Smooth muscle cell (in vitro differentiated cells): ENCODE measurements around the gene CHAF1B. TPM values are rescaled to one million over a fixed set of nuclear protein-coding genes. Genes with fewer than 3 reads are reported as not detected.

Source experiments
- DNase-seq: peaks from one replicate; lab custom pipeline; 2025; ENCODE audit not compliant: unreplicated experiment; lab: John Stamatoyannopoulos, UW
- H2AFZ ChIP-seq: fragments of 200-600 bp; sonication (generic); 2 replicates; pipeline ENCODE4 v1.6.0; 2016; ENCODE audit warnings: antibody characterized with exemption, low read depth, mild to moderate bottlenecking
- H3F3A ChIP-seq: fragments of 200-600 bp; sonication (generic); 2 replicates; pipeline ENCODE4 v1.6.0; 2017; ENCODE audit warnings: antibody characterized with exemption, low read depth
- H3K27ac ChIP-seq: fragments of 200-600 bp; sonication (generic); 2 replicates; pipeline ENCODE4 v1.5.1; 2016; ENCODE audit warnings: low read depth, mild to moderate bottlenecking
- H3K27me3 ChIP-seq: fragments of 200-600 bp; sonication (generic); 2 replicates; pipeline ENCODE4 v1.6.1; 2016; ENCODE audit warnings: low read depth, mild to moderate bottlenecking
- H3K36me3 ChIP-seq: fragments of 200-600 bp; sonication (generic); 2 replicates; pipeline ENCODE4 v1.5.1; 2016; ENCODE audit warnings: low read depth
- H3K4me1 ChIP-seq: fragments of 200-600 bp; sonication (generic); 2 replicates; pipeline ENCODE4 v1.5.1; 2016; ENCODE audit warnings: low read depth
- H3K4me2 ChIP-seq: fragments of 200-600 bp; sonication (generic); 2 replicates; pipeline ENCODE4 v1.6.0; 2016; ENCODE audit warnings: mild to moderate bottlenecking
- H3K4me3 ChIP-seq: fragments of 200-600 bp; sonication (generic); 2 replicates; pipeline ENCODE4 v1.5.1; 2016; ENCODE audit warnings: mild to moderate bottlenecking
- H3K79me2 ChIP-seq: fragments of 200-600 bp; sonication (generic); 2 replicates; pipeline ENCODE4 v1.6.0; 2016; ENCODE audit warnings: low read depth, mild to moderate bottlenecking
- H3K9ac ChIP-seq: fragments of 200-600 bp; sonication (generic); 2 replicates; pipeline ENCODE4 v1.6.0; 2016; ENCODE audit warnings: low read depth
- H3K9me3 ChIP-seq: fragments of 200-600 bp; sonication (generic); replicated peaks from 2 replicates; pipeline ENCODE4 v1.5.1; 2016; ENCODE audit warnings: low read depth
- H4K20me1 ChIP-seq: fragments of 200-600 bp; sonication (generic); 2 replicates; pipeline ENCODE4 v1.6.0; 2016; ENCODE audit warnings: low read depth
- CTCF ChIP-seq: fragments of 200-600 bp; sonication (generic); IDR thresholded peaks from 2 replicates; pipeline ENCODE4 v1.5.1; 2017; ENCODE audit warnings: borderline replicate concordance, mild to moderate bottlenecking, antibody characterized with exemption; ENCODE audit not compliant: insufficient read depth, poor library complexity, severe bottlenecking
- WGBS: methylation state at CpG from one replicate; pipeline ENCODE4 v1.1.7; 2016; ENCODE audit warnings: low lambda C conversion rate; 5-methylcytosine and 5-hydroxymethylcytosine counted together
- polyA plus RNA-seq: library from polyadenylated mRNA; unstranded; fragments of >200 nt; fragmentation: Nextera tagmentation; extraction: Ambion mirVana; gene quantifications from 2 replicates; pipeline ENCODE4 v1.2.1, GENCODE V29; 2016
- small RNA-seq: library from RNA; depleted of rRNA; stranded (forward); fragments of <200 nt; gene quantifications from one replicate; pipeline ENCODE3, GENCODE V24; 2014
- total RNA-seq: library from RNA; depleted of rRNA; stranded (reverse); fragments of >200 nt; gene quantifications from 2 replicates; pipeline ENCODE4 v1.2.3, GENCODE V29; 2014

The CHAF1B gene
- total and polyA plus RNA-seq, 2 experiments from 2014 or later, result 2.0 to 5.3 TPM

GRCh38 chr21:36466061-36466511, 80.9 kb downstream of the CHAF1B start:
- H3K4me2 ChIP-seq, result no peak overlapping the region
- peaks cover 3% of the 10 kb centered on the region for H3F3A ChIP-seq
- no peak for DNase-seq
- no peak overlapping the region for H2AFZ ChIP-seq
- 94% methylated on average over 8 of the region's 8 CpGs for WGBS
- no peak overlapping the region for H3K4me3 ChIP-seq
- no peak overlapping the region for H3K9ac ChIP-seq
- no peaks in the 10 kb centered on the region for H4K20me1 ChIP-seq
- no peaks in the 10 kb centered on the region for H3K36me3 ChIP-seq
- peaks cover 4% of the 10 kb centered on the region for H3K4me1 ChIP-seq
- no peaks in the 10 kb centered on the region for H3K9me3 ChIP-seq
- no peak overlapping the region for H3K27ac ChIP-seq
- no peaks in the 10 kb centered on the region for H3K79me2 ChIP-seq
- H3K27me3 ChIP-seq, result no peaks in the 10 kb centered on the region
- TF ChIP-seq CTCF, result no peak

Small RNA genes within 50 kb of the gene (small RNA-seq; reads per million reads assigned to genes)
- gene ATP5MFP1, result 0.21 reads per million

Other genes with a start within 250 kb of the CHAF1B start
- gene DOP1B, start 228.6 kb upstream of the CHAF1B start, total RNA-seq, result 11.0 and 14.5 TPM in 2 replicates
- 3.2 and 8.8 TPM in 2 replicates for gene DOP1B, start 228.6 kb upstream of the CHAF1B start, polyA plus RNA-seq
- 44.3 and 58.1 TPM in 2 replicates for gene MORC3, start 65.2 kb upstream of the CHAF1B start, total RNA-seq
- gene MORC3, start 65.2 kb upstream of the CHAF1B start, polyA plus RNA-seq, result 11.6 and 16.2 TPM in 2 replicates
- gene CLDN14, start 94.7 kb downstream of the CHAF1B start, total RNA-seq, result not detected in 2 replicates
- gene CLDN14, start 94.7 kb downstream of the CHAF1B start, polyA plus RNA-seq, result 0.84 TPM in 1 of 2 replicates, not detected in the other